Measurements from ENCODE around the gene NDE1.

Gene NDE1

DNA sequence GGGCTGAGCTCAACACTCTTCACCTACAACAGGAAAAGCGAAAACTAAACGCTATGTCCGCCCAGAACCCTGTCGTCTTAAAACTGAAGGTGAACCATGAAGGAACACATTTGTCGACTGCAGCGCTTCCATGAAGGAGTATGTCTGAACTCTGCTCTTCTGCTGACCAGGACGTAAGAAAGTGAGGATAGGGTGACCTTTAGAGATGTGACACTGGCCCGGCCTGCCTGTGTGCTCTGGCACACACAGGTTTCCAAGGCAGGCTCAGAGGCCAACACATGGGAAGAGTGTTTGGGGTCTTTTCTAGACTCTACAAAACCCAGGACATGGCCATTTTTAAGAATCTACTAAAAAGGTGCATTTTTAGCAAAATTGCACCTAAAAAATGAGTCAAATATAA lies 28.2 kb upstream of the NDE1 start:
- H3K4me3 ChIP-seq (replicated peaks; ENCODE audit: low read depth, low read length) = no peak overlapping the region
- TF ChIP-seq, protein P1, sequence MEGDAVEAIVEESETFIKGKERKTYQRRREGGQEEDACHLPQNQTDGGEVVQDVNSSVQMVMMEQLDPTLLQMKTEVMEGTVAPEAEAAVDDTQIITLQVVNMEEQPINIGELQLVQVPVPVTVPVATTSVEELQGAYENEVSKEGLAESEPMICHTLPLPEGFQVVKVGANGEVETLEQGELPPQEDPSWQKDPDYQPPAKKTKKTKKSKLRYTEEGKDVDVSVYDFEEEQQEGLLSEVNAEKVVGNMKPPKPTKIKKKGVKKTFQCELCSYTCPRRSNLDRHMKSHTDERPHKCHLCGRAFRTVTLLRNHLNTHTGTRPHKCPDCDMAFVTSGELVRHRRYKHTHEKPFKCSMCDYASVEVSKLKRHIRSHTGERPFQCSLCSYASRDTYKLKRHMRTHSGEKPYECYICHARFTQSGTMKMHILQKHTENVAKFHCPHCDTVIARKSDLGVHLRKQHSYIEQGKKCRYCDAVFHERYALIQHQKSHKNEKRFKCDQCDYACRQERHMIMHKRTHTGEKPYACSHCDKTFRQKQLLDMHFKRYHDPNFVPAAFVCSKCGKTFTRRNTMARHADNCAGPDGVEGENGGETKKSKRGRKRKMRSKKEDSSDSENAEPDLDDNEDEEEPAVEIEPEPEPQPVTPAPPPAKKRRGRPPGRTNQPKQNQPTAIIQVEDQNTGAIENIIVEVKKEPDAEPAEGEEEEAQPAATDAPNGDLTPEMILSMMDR (IDR thresholded peaks at IDR 0.05; ENCODE audit: low read length, missing control alignments) = no peak
- no peak for DNase-seq (ENCODE audit: low read depth)

DNA sequence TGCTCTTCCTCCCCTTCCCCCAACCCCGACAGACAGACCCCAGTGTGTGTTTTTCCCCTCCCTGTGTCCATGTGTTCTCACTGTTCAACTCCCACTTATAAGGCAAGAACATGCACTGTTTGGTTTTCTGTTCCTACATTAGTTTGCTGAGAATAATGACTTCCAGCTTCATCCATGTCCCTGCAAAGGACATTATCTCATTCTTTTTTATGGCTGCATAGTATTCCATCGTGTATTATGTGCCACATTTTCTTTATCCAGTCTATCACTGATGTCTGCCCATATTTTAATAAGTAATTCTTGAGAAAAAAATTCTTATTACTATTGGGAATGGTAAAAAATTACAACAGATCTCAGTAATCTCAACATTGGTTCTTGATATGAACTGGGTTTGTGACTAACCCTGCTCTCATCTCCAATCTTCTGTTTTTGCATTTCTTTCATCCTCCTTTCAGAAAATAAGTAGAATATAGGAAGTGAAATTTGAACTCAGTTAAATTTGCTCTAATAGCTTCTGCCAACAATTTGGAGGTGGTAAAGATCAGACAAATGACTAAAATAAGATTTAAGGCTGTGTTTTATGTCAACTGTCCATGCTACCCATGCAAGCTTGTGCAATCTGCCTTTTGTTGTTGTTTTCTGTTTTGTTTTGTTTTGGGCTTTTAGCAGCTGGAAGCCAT lies 18.2 kb upstream of the NDE1 start:
- no peak for DNase-seq (ENCODE audit: low read depth)
- TF ChIP-seq, protein P1 (IDR thresholded peaks at IDR 0.05; ENCODE audit: low read length, missing control alignments) = no peak
- no peak overlapping the region for H3K4me3 ChIP-seq (replicated peaks; ENCODE audit: low read depth, low read length)

DNA sequence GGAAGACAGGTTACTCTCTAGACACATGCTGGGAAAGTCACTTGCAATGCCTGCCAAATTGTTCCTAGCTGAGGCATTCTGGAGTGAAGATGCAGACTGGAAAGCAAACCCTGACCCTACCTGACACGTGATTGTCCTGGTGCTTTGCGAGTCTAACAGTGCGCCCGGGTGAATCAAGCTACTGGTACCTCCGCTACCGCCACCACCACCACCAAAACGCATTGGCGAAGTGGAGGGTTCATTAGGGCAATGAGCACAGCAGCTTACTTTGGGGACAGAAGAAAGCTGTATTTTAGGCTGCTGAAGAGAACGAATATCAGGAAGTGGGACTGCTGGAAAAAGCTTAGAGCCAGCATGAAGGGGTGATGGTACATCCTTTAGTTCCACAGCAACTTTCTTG lies 14.1 kb upstream of the NDE1 start:
- TF ChIP-seq, protein P1 (IDR thresholded peaks at IDR 0.05; ENCODE audit: low read length, missing control alignments) = no peak
- no peak for DNase-seq (ENCODE audit: low read depth)
- no peak overlapping the region for H3K4me3 ChIP-seq (replicated peaks; ENCODE audit: low read depth, low read length)

DNA sequence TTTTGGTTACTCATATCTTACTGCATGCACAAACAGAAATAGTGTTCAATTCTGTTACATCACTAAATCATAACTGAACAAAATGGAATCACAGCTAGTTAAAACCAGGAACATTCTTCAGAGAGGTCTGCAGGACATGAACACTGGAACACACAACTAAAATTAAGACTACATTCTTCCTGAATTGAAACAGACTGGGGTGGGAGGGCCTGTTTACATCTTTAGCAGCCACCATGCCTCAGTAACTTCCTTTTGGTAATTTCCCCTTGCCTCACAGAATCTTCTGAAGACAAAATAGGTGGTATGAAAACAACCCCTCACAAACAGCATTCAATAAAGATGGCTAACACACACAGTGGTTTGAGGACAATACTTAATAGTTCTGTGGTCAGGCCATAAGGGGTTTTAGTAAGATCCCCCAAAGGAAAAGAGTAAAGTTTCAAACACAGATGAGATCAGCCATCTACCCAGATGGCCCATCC lies 13.6 kb upstream of the NDE1 start:
- no peak for DNase-seq (ENCODE audit: low read depth)
- H3K4me3 ChIP-seq (replicated peaks; ENCODE audit: low read depth, low read length) = no peak overlapping the region
- TF ChIP-seq, protein P1 (IDR thresholded peaks at IDR 0.05; ENCODE audit: low read length, missing control alignments) = no peak

DNA sequence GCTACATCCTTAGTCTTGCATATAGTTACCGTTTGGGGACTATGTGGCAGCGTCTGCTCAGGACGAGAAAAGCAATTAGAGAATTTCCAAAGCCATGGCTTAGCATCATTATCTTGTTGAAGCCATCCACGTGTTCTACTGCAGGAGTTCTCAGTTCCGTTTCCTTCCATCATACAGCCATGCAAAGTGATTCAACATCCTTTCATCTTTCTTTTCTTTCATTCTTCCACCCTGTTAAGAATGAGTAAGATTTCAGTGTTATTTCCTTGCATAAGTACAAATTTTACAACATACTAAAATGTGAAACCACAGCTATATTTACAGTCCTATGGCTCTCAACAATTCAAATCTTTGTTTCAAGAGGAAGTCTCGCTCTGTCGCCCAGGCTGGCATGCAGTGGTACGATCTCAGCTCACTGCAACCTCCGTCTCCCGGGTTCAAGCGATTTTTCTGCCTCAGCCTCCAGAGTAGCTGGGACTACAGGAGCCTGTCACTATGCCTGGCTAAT lies 10.9 kb upstream of the NDE1 start:
- H3K4me3 ChIP-seq (replicated peaks; ENCODE audit: low read depth, low read length) = no peak overlapping the region
- DNase-seq (ENCODE audit: low read depth) = no peak
- TF ChIP-seq, protein P1 (IDR thresholded peaks at IDR 0.05; ENCODE audit: low read length, missing control alignments) = no peak

DNA sequence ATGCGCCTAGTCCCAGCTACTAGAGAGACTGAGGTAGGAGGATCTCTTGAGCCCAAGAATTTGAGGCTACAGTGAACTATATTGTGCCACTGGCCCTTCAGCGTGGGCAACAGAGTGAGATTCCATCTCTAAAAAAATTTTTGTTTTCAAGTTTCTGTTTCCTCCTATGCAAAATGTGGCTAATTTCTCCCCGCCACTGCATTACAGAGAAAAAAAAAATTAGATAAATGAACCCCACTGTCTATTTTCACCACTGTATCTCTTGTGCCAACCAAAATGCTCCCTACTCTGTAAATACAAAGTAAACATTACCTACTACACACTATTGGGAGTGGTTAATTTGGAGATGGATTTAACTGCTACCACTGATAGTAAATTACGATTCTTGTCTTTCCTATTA lies 9.1 kb upstream of the NDE1 start:
- TF ChIP-seq, protein P1 (IDR thresholded peaks at IDR 0.05; ENCODE audit: low read length, missing control alignments) = no peak
- no peak for DNase-seq (ENCODE audit: low read depth)
- no peak overlapping the region for H3K4me3 ChIP-seq (replicated peaks; ENCODE audit: low read depth, low read length)

Data from fibroblast of pulmonary artery (primary cell).